Measurements from ENCODE around the gene CTCFL. TPM values are rescaled to one million over a fixed set of nuclear protein-coding genes. Genes with fewer than 3 reads are reported as not detected.

The CTCFL gene
- total and polyA plus RNA-seq, 2 of the 13 experiments (the other 11 are each of a cell fraction or from before 2014, with no cell fraction given) = 0.04 TPM; not detected in 1

DNA sequence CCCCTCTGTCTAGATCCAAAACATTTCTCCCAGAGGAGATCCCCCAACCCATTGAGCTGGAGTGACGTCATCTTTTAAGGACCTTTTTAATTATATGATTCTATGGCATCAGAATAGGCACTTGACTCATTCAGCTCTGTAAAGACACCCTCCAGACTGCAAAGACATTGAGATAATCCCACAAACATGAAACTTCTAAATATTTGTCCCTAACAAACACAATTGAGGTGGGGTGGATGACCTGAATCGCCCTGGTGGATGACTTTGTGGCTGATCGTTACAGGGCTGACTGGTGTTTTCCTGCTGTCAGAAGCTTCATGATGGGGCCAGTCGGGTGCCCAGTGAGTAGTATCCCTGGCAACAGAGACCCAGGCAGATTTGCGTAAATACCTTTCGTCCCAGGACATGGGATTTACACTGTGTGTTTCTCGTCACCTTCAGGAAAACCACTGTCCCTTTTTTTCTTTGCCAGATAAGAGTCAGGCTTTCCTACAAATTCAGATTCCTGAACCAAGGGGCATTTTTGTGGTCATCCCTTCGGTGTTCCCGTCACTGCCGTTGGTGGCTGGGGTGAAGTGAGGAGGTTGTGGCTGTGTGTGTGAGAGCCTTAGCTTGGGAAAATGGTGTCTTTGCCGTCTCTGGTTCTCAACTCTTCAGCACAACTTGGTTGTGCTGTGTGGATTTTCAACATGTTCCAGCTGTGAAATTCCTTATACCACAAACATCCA lies 30.7 kb upstream of the CTCFL start (continued):
- no peak; the same call in 1 of the 2 replicates for TF ChIP-seq MAZ (IDR thresholded peaks at IDR 0.05; ENCODE audit: borderline replicate concordance, low read depth, low read length)
- TF ChIP-seq MAZ (CRISPR knock-in tag; IDR thresholded peaks at IDR 0.05; ENCODE audit: low read depth) = 0 out of 2 replicates have a peak, but pooled peaks have one; percentile 18
- no peak for TF ChIP-seq HNRNPLL (IDR thresholded peaks at IDR 0.05; ENCODE audit: low read depth, low read length, poor library complexity, severe bottlenecking)
- TF ChIP-seq GMEB2 (CRISPR knock-in tag; IDR thresholded peaks at IDR 0.05; ENCODE audit: low read depth) = no peak
- TF ChIP-seq ESRRA (CRISPR knock-in tag; IDR thresholded peaks at IDR 0.05; ENCODE audit: low read depth) = no peak
- TF ChIP-seq AGO1 (IDR thresholded peaks at IDR 0.05; ENCODE audit: low read depth, low read length, poor library complexity, severe bottlenecking) = no peak
- TF ChIP-seq ZNF224 (CRISPR knock-in tag; IDR thresholded peaks at IDR 0.05) = no peak
- TF ChIP-seq ZNF530 (CRISPR knock-in tag; IDR thresholded peaks at IDR 0.05; ENCODE audit: low read depth) = no peak
- TF ChIP-seq POLR2AphosphoS2 (IDR thresholded peaks at IDR 0.05; ENCODE audit: low read depth, low read length) = no peak
- no peak for TF ChIP-seq SPEN (CRISPR knock-in tag; IDR thresholded peaks at IDR 0.05; ENCODE audit: low read depth)
- TF ChIP-seq, protein P1, sequence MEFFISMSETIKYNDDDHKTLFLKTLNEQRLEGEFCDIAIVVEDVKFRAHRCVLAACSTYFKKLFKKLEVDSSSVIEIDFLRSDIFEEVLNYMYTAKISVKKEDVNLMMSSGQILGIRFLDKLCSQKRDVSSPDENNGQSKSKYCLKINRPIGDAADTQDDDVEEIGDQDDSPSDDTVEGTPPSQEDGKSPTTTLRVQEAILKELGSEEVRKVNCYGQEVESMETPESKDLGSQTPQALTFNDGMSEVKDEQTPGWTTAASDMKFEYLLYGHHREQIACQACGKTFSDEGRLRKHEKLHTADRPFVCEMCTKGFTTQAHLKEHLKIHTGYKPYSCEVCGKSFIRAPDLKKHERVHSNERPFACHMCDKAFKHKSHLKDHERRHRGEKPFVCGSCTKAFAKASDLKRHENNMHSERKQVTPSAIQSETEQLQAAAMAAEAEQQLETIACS (CRISPR knock-in tag; IDR thresholded peaks at IDR 0.05) = no peak
- no peak for TF ChIP-seq ADNP (CRISPR knock-in tag; IDR thresholded peaks at IDR 0.05)
- TF ChIP-seq SCMH1 (CRISPR knock-in tag; IDR thresholded peaks at IDR 0.05; ENCODE audit: borderline replicate concordance) = no peak
- no peak for TF ChIP-seq LRRFIP1 (CRISPR knock-in tag; conservative IDR thresholded peaks at IDR 0.05)
- TF ChIP-seq ZNF605 (CRISPR knock-in tag; IDR thresholded peaks at IDR 0.05) = no peak
- no peak for TF ChIP-seq ZNF549 (CRISPR knock-in tag; IDR thresholded peaks at IDR 0.05)
- no peak for TF ChIP-seq ZNF660 (CRISPR knock-in tag; IDR thresholded peaks at IDR 0.05; ENCODE audit: borderline replicate concordance, low read depth)
- TF ChIP-seq ZNF766 (CRISPR knock-in tag; IDR thresholded peaks at IDR 0.05; ENCODE audit: borderline replicate concordance) = no peak
- TF ChIP-seq CENPT (CRISPR knock-in tag; IDR thresholded peaks at IDR 0.05; ENCODE audit: low read depth) = no peak
- no peak for TF ChIP-seq GABPA (IDR thresholded peaks at IDR 0.05; ENCODE audit: low read depth, low read length)
- TF ChIP-seq GABPA (CRISPR knock-in tag; IDR thresholded peaks at IDR 0.05; ENCODE audit: low read depth) = no peak; the same call in 1 of the 2 replicates
- TF ChIP-seq ISL2 (CRISPR knock-in tag; IDR thresholded peaks at IDR 0.05) = no peak
- TF ChIP-seq TBX3 (IDR thresholded peaks at IDR 0.05; ENCODE audit: borderline replicate concordance) = peak; percentile 60; the same call in 1 of the 2 replicates
- TF ChIP-seq HMG20A (CRISPR knock-in tag; IDR thresholded peaks at IDR 0.05; ENCODE audit: borderline replicate concordance) = peak; percentile 53
- no peak for TF ChIP-seq YEATS2 (CRISPR knock-in tag; IDR thresholded peaks at IDR 0.05; ENCODE audit: borderline replicate concordance)
